Sigmoid colon (tissue), 7 donors: Measurements from ENCODE around the gene GALNT14. TPM values are rescaled to one million over a fixed set of nuclear protein-coding genes. Genes with fewer than 3 reads are reported as not detected.

Experiments used
- DNase-seq: peaks from one replicate; pipeline ENCODE4 v3.0.0-alpha.2; 2019
- H3K27ac ChIP-seq, 4 donors: fragments of 200-600 bp; sonication (generic); one replicate each; pipeline ENCODE4 v1.5.1; 2016 to 2019; ENCODE audit warnings: mild to moderate bottlenecking in 1 of 4
- H3K27me3 ChIP-seq, 3 donors: fragments of 200-600 bp; sonication (generic); one replicate each; pipeline ENCODE4 v1.5.1; 2019; ENCODE audit warnings: mild to moderate bottlenecking in 1 of 3
- H3K36me3 ChIP-seq, 4 donors: fragments of 200-600 bp; sonication (generic); one replicate each; pipeline ENCODE4 v1.5.1; 2016 to 2019
- H3K4me1 ChIP-seq, 4 donors: fragments of 200-600 bp; sonication (generic); one replicate each; pipeline ENCODE4 v1.5.1; 2017 to 2019
- H3K4me3 ChIP-seq, 4 donors: fragments of 200-600 bp; sonication (generic); one replicate each; pipeline ENCODE4 v1.5.1; 2017 to 2019; ENCODE audit warnings: mild to moderate bottlenecking in 2 of 4, moderate library complexity in 1 of 4
- H3K9me3 ChIP-seq, 4 donors: fragments of 200-600 bp in 3 of 4; sonication (generic) in 3 of 4; one replicate each; pipeline versions ENCODE4 v1.5.1 to v1.6.1; 2013 to 2019
- EP300 ChIP-seq, 4 donors: sonication (generic); formaldehyde crosslinking; IDR thresholded peaks; one replicate each; pipeline ENCODE4 v1.6.1; 2017; ENCODE audit warnings: antibody characterized with exemption in 4 of 4
- POLR2A ChIP-seq, 2 donors: fragments of 450-650 bp; IDR thresholded peaks; one replicate each; pipeline ENCODE4 v1.6.1; 2016; ENCODE audit warnings: antibody characterized with exemption in 2 of 2, mild to moderate bottlenecking in 2 of 2, moderate library complexity in 2 of 2
- POLR2AphosphoS5 ChIP-seq, 4 donors: sonication (generic); formaldehyde crosslinking; IDR thresholded peaks; one replicate each; pipeline ENCODE4 v1.6.1; 2017; ENCODE audit warnings: antibody characterized with exemption in 4 of 4
- WGBS, 2 donors: extraction: QIAGEN DNeasy Blood & Tissue Kit; methylation state at CpG; one replicate each; pipeline ENCODE4 v1.1.7; 2013; 5-methylcytosine and 5-hydroxymethylcytosine counted together
- intact Hi-C: fragments of 100-400 bp; cut with DNase I; formaldehyde crosslinking; loops from one replicate; pipeline ENCODE4 v1.15.1; 2023
- polyA plus RNA-seq, 3 donors: library from polyadenylated mRNA; stranded (reverse); fragments of 200-250 nt; gene quantifications; one replicate each; pipeline ENCODE4 v1.2.3, GENCODE V29; 2013
- total RNA-seq, 4 donors: library from RNA; depleted of rRNA; stranded (reverse); fragments of >200 nt; gene quantifications; one replicate each; pipeline ENCODE4 v1.1.0, GENCODE V29; 2016
- TF ChIP-seq, protein P1 (sequence below), 4 experiments: fragments of 450-650 bp in 3 of 4; fragments of 200-600 bp in 1 of 4; IDR thresholded peaks; one replicate each; pipeline ENCODE4 v1.5.1; 2016 to 2019; ENCODE audit warnings: antibody characterized with exemption in 4 of 4, mild to moderate bottlenecking in 3 of 4, moderate library complexity in 2 of 4
- donor health status: healthy with polysubstance abuse.
- donor health status: Bipolar disorder and iron deficiency.
- donor health status: healthy.

The GALNT14 gene
- total and polyA plus RNA-seq, 7 donors: 1.2 to 2.3 (median 1.2) TPM; not detected in 4

DNA sequence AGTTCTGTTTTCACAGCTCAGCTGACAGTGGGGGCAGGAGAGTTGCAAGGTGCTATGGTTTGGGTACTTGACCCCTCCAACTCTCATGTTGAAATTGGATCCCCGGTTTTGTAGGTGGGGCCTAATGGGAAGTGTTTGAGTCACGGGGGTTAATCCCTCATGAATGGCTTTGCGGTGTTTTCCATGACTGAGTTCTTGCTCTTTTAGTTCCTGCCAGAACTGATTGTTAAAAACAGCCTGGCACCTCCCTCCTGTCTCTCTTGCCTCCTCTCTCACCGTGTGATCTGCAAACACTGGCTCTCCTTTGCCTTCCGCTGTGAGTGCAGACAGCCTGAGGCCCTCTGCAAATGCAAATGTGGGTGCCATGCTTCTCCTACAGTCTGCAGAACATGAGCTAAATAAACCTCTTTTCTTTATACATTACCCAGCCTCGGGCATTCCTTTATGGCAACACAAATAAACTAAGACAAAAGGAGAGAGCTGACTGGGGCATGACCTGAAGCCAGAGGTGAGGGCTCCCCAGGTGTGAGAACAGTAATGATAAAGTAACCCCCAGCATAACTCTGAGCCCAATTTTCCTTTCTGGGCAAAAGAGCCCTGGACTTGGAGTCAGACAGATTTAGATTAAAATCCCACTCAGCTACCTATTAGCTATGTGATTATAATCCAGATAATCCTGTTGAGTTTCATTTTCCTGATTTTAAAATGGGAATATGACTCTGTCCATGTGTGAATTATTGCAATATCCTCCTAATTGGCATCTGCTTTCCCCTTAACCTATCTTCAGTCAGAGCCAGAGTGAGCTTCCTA is 266.1 kb downstream of the GALNT14 start:
- H3K4me3 ChIP-seq: no peak overlapping the region
- H3K27ac ChIP-seq: no peak overlapping the region
- no peaks in the 10 kb centered on the region for H3K36me3 ChIP-seq
- no peaks in the 10 kb centered on the region for H3K4me1 ChIP-seq
- peaks cover 0 to 3% (median 0%) of the 10 kb centered on the region in 3 donors for H3K27me3 ChIP-seq
- no peak for TF ChIP-seq EP300 (IDR thresholded peaks at IDR 0.05)
- TF ChIP-seq POLR2A (IDR thresholded peaks at IDR 0.05): no peak
- TF ChIP-seq, protein P1, sequence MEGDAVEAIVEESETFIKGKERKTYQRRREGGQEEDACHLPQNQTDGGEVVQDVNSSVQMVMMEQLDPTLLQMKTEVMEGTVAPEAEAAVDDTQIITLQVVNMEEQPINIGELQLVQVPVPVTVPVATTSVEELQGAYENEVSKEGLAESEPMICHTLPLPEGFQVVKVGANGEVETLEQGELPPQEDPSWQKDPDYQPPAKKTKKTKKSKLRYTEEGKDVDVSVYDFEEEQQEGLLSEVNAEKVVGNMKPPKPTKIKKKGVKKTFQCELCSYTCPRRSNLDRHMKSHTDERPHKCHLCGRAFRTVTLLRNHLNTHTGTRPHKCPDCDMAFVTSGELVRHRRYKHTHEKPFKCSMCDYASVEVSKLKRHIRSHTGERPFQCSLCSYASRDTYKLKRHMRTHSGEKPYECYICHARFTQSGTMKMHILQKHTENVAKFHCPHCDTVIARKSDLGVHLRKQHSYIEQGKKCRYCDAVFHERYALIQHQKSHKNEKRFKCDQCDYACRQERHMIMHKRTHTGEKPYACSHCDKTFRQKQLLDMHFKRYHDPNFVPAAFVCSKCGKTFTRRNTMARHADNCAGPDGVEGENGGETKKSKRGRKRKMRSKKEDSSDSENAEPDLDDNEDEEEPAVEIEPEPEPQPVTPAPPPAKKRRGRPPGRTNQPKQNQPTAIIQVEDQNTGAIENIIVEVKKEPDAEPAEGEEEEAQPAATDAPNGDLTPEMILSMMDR (IDR thresholded peaks at IDR 0.05): no peak
- TF ChIP-seq POLR2AphosphoS5 (IDR thresholded peaks at IDR 0.05): no peak
- 43 to 45% methylated on average over 6 of the region's 6 CpGs for WGBS, 2 donors
- intact Hi-C loops: no loop called here
- DNase-seq: no peak
- peaks cover 0 to 3% (median 0%) of the 10 kb centered on the region in 4 donors for H3K9me3 ChIP-seq

- Histone ChIP-seq H3K9me3 (peaks cover 0 to 3% (median 0%) of the 10 kb centered on the region in 4 donors), H3K4me3 (no peak overlapping the region), H3K36me3 (no peaks in the 10 kb centered on the region), H3K4me1 (no peaks in the 10 kb centered on the region), H3K27me3 (peaks cover 0 to 3% (median 0%) of the 10 kb centered on the region in 3 donors), H3K27ac (no peak overlapping the region)
- WGBS, 2 donors: 70 to 81% methylated on average over 3 of the region's 3 CpGs
- TF ChIP-seq EP300 (IDR thresholded peaks at IDR 0.05) (no peak), POLR2AphosphoS5 (IDR thresholded peaks at IDR 0.05) (no peak), POLR2A (IDR thresholded peaks at IDR 0.05) (no peak)
- TF ChIP-seq, protein P1 (IDR thresholded peaks at IDR 0.05): no peak
- no peak for DNase-seq
- intact Hi-C loops: no loop called here
Observed at GRCh38 chr2:30871440-30871839, 266.8 kb downstream of the GALNT14 start.

GRCh38 chr2:30869988-30870387 is 268.3 kb downstream of the GALNT14 start:
- WGBS, 2 donors: 88 to 100% methylated on average over 1 of the region's 1 CpG
- intact Hi-C loops: no loop called here
- H3K27me3 ChIP-seq: peaks cover 0 to 3% (median 0%) of the 10 kb centered on the region in 3 donors
- no peaks in the 10 kb centered on the region for H3K4me1 ChIP-seq
- DNase-seq: no peak
- no peak overlapping the region for H3K27ac ChIP-seq
- H3K4me3 ChIP-seq: no peak overlapping the region
- TF ChIP-seq, protein P1 (IDR thresholded peaks at IDR 0.05): no peak
- TF ChIP-seq POLR2A (IDR thresholded peaks at IDR 0.05): no peak
- H3K9me3 ChIP-seq: peaks cover 0 to 3% (median 0%) of the 10 kb centered on the region in 4 donors
- H3K36me3 ChIP-seq: no peaks in the 10 kb centered on the region

DNA sequence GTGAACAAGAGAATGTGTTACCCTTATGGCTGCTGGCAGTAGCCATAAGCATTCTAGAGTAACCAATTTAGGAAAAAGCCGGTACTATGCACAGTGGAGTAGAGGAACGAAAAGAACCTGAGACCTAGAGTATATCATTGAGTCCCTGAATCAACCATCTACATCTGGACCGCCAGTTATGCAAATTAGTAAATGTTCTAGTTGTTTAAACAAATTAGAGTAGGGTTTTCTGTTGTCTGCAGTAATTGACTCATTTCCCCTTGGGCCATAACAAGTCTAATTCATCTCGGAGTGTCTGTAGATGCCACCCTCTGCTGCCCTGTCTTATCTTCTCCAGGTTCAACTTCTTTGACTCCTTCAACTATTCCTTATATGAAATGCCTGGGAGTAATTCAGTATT is 270.9 kb downstream of the GALNT14 start:
- intact Hi-C loops: no loop called here
- H3K36me3 ChIP-seq: no peaks in the 10 kb centered on the region
- DNase-seq: no peak
- peaks cover 0 to 3% (median 0%) of the 10 kb centered on the region in 3 donors for H3K27me3 ChIP-seq
- TF ChIP-seq POLR2A (IDR thresholded peaks at IDR 0.05) (no peak), EP300 (IDR thresholded peaks at IDR 0.05) (no peak), POLR2AphosphoS5 (IDR thresholded peaks at IDR 0.05) (no peak)
- TF ChIP-seq, protein P1 (IDR thresholded peaks at IDR 0.05): no peak
- no peak overlapping the region for H3K27ac ChIP-seq
- H3K4me3 ChIP-seq: no peak overlapping the region
- no peaks in the 10 kb centered on the region for H3K9me3 ChIP-seq
- WGBS, 2 donors: 88 to 91% methylated on average over 4 of the region's 4 CpGs
- no peaks in the 10 kb centered on the region for H3K4me1 ChIP-seq
